ENCODE data around the gene AGBL4. TPM values are rescaled to one million over a fixed set of nuclear protein-coding genes. Genes with fewer than 3 reads are reported as not detected.

Gene AGBL4
- total and polyA plus RNA-seq, 9 of the 15 experiments (the other 6 are each of a cell fraction or from before 2014, with no cell fraction given): 0.11 TPM; not detected in 7

DNA sequence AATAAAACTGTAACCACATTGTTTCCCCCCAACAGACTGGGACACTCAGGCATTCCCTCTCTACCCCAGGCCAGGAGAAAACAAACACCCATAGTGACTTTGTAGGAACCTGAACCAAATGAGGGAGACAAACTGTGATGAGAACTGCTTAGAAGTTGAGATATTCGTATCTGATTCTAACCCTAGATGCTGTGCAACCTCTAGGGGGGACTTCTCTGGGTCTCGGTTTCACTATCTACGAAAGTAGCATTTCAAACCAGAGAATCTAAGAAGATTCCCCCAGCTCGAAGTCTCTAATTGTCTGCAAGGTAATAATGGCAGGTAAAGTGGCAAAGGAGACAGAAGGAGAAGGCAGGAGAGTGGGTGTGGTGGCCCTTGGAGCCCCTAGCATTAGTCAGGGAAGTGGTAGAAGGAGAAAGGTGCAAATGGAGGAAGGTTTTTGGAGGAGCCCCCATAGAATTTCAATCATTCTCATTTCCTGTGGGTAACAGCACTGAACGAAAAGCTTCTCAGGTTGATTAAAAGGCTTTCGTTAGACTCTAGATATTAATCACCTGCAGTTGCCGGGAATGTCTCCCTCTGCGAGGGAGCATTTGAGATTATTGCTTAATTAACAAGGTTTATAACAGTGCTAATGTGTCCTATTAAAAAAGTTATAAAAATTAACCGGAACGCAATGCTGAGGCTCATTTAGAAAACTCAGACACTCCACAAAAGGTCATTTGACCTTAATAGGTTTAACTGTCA lies 1293.4 kb downstream of the AGBL4 start:
- no peak for FAIRE-seq
- 2% methylated on average over 10 of the region's 10 CpGs for WGBS (ENCODE audit: insufficient coverage, low coverage, missing lambda C conversion rate)
- no peak for TF ChIP-seq PYGO2 (tag; IDR thresholded peaks at IDR 0.05)
- no peak for TF ChIP-seq ZEB2 (IDR thresholded peaks at IDR 0.05)
- TF ChIP-seq SMARCC2 (IDR thresholded peaks at IDR 0.05; ENCODE audit: low read depth): no peak
- TF ChIP-seq SRSF7 (optimal IDR thresholded peaks at IDR 0.05; ENCODE audit: low read depth, low read length): no peak
- TF ChIP-seq, protein P1, sequence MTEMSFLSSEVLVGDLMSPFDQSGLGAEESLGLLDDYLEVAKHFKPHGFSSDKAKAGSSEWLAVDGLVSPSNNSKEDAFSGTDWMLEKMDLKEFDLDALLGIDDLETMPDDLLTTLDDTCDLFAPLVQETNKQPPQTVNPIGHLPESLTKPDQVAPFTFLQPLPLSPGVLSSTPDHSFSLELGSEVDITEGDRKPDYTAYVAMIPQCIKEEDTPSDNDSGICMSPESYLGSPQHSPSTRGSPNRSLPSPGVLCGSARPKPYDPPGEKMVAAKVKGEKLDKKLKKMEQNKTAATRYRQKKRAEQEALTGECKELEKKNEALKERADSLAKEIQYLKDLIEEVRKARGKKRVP (CRISPR knock-in tag; IDR thresholded peaks at IDR 0.05): no peak
- TF ChIP-seq ZNF134 (CRISPR knock-in tag; conservative IDR thresholded peaks at IDR 0.05): no peak
- TF ChIP-seq PHTF2 (CRISPR knock-in tag; IDR thresholded peaks at IDR 0.05): no peak
- no peak for TF ChIP-seq KLF6 (CRISPR knock-in tag; IDR thresholded peaks at IDR 0.05; ENCODE audit: borderline replicate concordance)
- no peak for TF ChIP-seq CBFA2T3 (IDR thresholded peaks at IDR 0.05)
- no peak for TF ChIP-seq ZNF253 (CRISPR knock-in tag; conservative IDR thresholded peaks at IDR 0.05)
- no peak for TF ChIP-seq NFRKB (IDR thresholded peaks at IDR 0.05; ENCODE audit: low read depth)
- TF ChIP-seq KLF1 (tag; IDR thresholded peaks at IDR 0.05): no peak
- no peak for TF ChIP-seq THRAP3 (IDR thresholded peaks at IDR 0.05; ENCODE audit: borderline replicate concordance)
- no peak for TF ChIP-seq BMI1 (IDR thresholded peaks at IDR 0.05; ENCODE audit: low read length)
- no TSS peak for BruUV-seq (replicated peaks)
- no peak overlapping the region for H2AFZ ChIP-seq (ENCODE audit: low read depth, low read length)
- in situ Hi-C loops (cut with MboI) (no loop called here), intact Hi-C loops (cut with micrococcal nuclease) (no loop called here)
- no peak overlapping the region for H3K27ac ChIP-seq (ENCODE audit: extremely low read depth, low read depth, low read length)
- ATAC-seq: no peak
- no peaks in the 10 kb centered on the region for H3K9me3 ChIP-seq (replicated peaks; ENCODE audit: control insufficient read depth, insufficient read depth, low read depth, low read length)
- ChIA-PET CTCF (ENCODE audit: low intra/inter-chr PET ratio) (no interaction called here), POLR2A (no interaction called here)
- H3K4me3 ChIP-seq: no peak overlapping the region
- no peaks in the 10 kb centered on the region for H4K20me1 ChIP-seq (replicated peaks; ENCODE audit: control insufficient read depth, insufficient read depth, low read length)
- H3K79me2 ChIP-seq (ENCODE audit: control insufficient read depth, insufficient read depth, low read length): no peaks in the 10 kb centered on the region
- no peaks in the 10 kb centered on the region for H3K4me1 ChIP-seq (replicated peaks in 1 of 2; ENCODE audit: control insufficient read depth in 2 of 2, insufficient read depth in 2 of 2, low read length in 2 of 2)
- H3K9me1 ChIP-seq (ENCODE audit: control insufficient read depth, insufficient read depth, low read length): no peaks in the 10 kb centered on the region
- no peaks in the 10 kb centered on the region for H3K27me3 ChIP-seq (ENCODE audit: control insufficient read depth in 2 of 2, insufficient read depth in 2 of 2, low read length in 2 of 2)
- DNase-seq (ENCODE audit: extremely low read depth in 1 of 4, low spot score in 3 of 4): no peak
- no peak overlapping the region for H3K4me2 ChIP-seq (ENCODE audit: insufficient read depth, low read length)
- no peak overlapping the region for H3K9ac ChIP-seq (ENCODE audit: insufficient read depth in 1 of 2, low read depth in 2 of 2, low read length in 2 of 2)
- no peaks in the 10 kb centered on the region for H3K36me3 ChIP-seq (ENCODE audit: control insufficient read depth, insufficient read depth, low read length)
